GM12878 (cell line): ENCODE data around the gene TCN1. TPM values are rescaled to one million over a fixed set of nuclear protein-coding genes. Genes with fewer than 3 reads are reported as not detected.

ENCODE experiments used
- ATAC-seq: fragments of 200-7000 bp; cut with Tn5 transposase; 3 replicates; pipeline ENCODE4 v1.9.1; 2020; ENCODE audit warnings: mild to moderate bottlenecking, moderate library complexity
- BruUV-seq: library from RNA; stranded (reverse); fragments of 400-500 nt; replicated peaks from 2 replicates; lab custom pipeline; 2021; lab: Mats Ljungman, UMichigan
- CTCF ChIA-PET: fragments of 300-600 bp; sonication (Branson Sonifier 250); formaldehyde crosslinking; extraction: SDS; loops from one replicate; lab custom pipeline; 2021; ENCODE audit warnings: inconsistent platforms; lab: Yijun Ruan, JAX
- POLR2A ChIA-PET: fragments of 350-600 bp; formaldehyde crosslinking; extraction: SDS; loops from one replicate; lab custom pipeline; 2021; ENCODE audit warnings: inconsistent platforms; lab: Charles Lee
- RAD21 ChIA-PET: fragments of 300-600 bp; sonication (Branson Sonifier 250); formaldehyde crosslinking; loops from one replicate; lab custom pipeline; 2023; ENCODE audit warnings: antibody characterized with exemption; ENCODE audit not compliant: unreplicated experiment; lab: Charles Lee
- SMC1A ChIA-PET: fragments of 300-600 bp; sonication (Branson Sonifier 250); formaldehyde crosslinking; loops from one replicate; lab custom pipeline; 2023; ENCODE audit not compliant: unreplicated experiment, uncharacterized antibody; lab: Charles Lee
- DNase-seq: peaks from one replicate; pipeline ENCODE4 v3.0.0-alpha.2; 2011; ENCODE audit warnings: low read depth, low spot score
- FAIRE-seq: peaks from 3 replicates; lab custom pipeline; 2011; peaks lifted over from hg19 to GRCh38; lab: Jason Lieb, UNC
- H2AFZ ChIP-seq: 2 replicates; pipeline ENCODE4 v1.6.0; 2011; ENCODE audit warnings: low read depth, low read length, control low read depth; ENCODE audit not compliant: control insufficient read depth
- H3K27ac ChIP-seq: 2 replicates; pipeline ENCODE4 v1.5.1; 2011; ENCODE audit warnings: control low read depth; ENCODE audit not compliant: control insufficient read depth, insufficient read depth
- H3K27me3 ChIP-seq, 2 experiments: replicated peaks in 1 of 2; 2 replicates each; pipeline versions ENCODE4 v1.6.0 to v1.6.1; 2011; ENCODE audit warnings: low read length in 1 of 2; ENCODE audit not compliant: control insufficient read depth in 2 of 2, insufficient read depth in 2 of 2
- H3K36me3 ChIP-seq, 2 experiments: 2 replicates each; pipeline ENCODE4 v1.5.1; 2011; ENCODE audit warnings: low read length in 1 of 2; ENCODE audit not compliant: control insufficient read depth in 2 of 2, insufficient read depth in 2 of 2
- H3K4me1 ChIP-seq: 2 replicates; pipeline ENCODE4 v1.6.1; 2011; ENCODE audit warnings: mild to moderate bottlenecking, low read length, moderate library complexity, mixed read lengths; ENCODE audit not compliant: control insufficient read depth, insufficient read depth
- H3K4me2 ChIP-seq: 2 replicates; pipeline ENCODE4 v1.6.0; 2011; ENCODE audit warnings: control low read depth; ENCODE audit not compliant: control insufficient read depth, insufficient read depth
- H3K4me3 ChIP-seq: fragments of 200-600 bp; sonication (generic); 2 replicates; pipeline ENCODE4 v1.5.1; 2016
- H3K79me2 ChIP-seq: 2 replicates; pipeline ENCODE4 v1.6.0; 2011; ENCODE audit warnings: low read length; ENCODE audit not compliant: control insufficient read depth, insufficient read depth
- H3K9ac ChIP-seq: 2 replicates; pipeline ENCODE4 v1.8.0; 2011; ENCODE audit warnings: low read length, control low read depth, mixed read lengths; ENCODE audit not compliant: control insufficient read depth, insufficient read depth
- H3K9me3 ChIP-seq: replicated peaks from 3 replicates; pipeline ENCODE4 v1.5.1; 2011; ENCODE audit warnings: mild to moderate bottlenecking, low read length; ENCODE audit not compliant: control insufficient read depth, insufficient read depth
- H4K20me1 ChIP-seq: 2 replicates; pipeline ENCODE4 v1.6.0; 2011; ENCODE audit not compliant: control insufficient read depth, insufficient read depth
- EP300 ChIP-seq, 2 experiments: fragments of 150-350 bp in 1 of 2; IDR thresholded peaks; 2 replicates each; pipeline ENCODE4 v1.6.1; 2011 to 2012; ENCODE audit warnings: low read depth in 2 of 2, low read length in 2 of 2, borderline replicate concordance in 1 of 2, improper control_type of control experiment in 1 of 2, inconsistent platforms in 1 of 2; ENCODE audit not compliant: control insufficient read depth in 1 of 2
- HCFC1 ChIP-seq: fragments of 150-350 bp; IDR thresholded peaks from 2 replicates; pipeline ENCODE4 v1.6.1; 2014; ENCODE audit warnings: low read length
- JUNB ChIP-seq: IDR thresholded peaks from 2 replicates; pipeline ENCODE4 v1.6.1; 2016; ENCODE audit warnings: antibody characterized with exemption, mild to moderate bottlenecking
- KLF5 ChIP-seq: fragments of 450-650 bp; IDR thresholded peaks from 2 replicates; pipeline ENCODE4 v1.6.1; 2014; ENCODE audit warnings: mild to moderate bottlenecking; ENCODE audit not compliant: partially characterized antibody
- MEF2B ChIP-seq: fragments of 450-650 bp; IDR thresholded peaks from 2 replicates; pipeline ENCODE4 v1.6.1; 2018; ENCODE audit warnings: mild to moderate bottlenecking, moderate library complexity; ENCODE audit not compliant: partially characterized antibody, poor library complexity, severe bottlenecking
- PML ChIP-seq: IDR thresholded peaks from 2 replicates; pipeline ENCODE4 v1.6.1; 2012; ENCODE audit warnings: low read length, inconsistent platforms
- RAD21 ChIP-seq: IDR thresholded peaks from 2 replicates; pipeline ENCODE4 v1.6.1; 2011; ENCODE audit warnings: mild to moderate bottlenecking, low read depth, low read length, moderate library complexity; ENCODE audit not compliant: insufficient read depth
- SMAD5 ChIP-seq: IDR thresholded peaks from 2 replicates; pipeline ENCODE4 v1.6.1; 2016; ENCODE audit warnings: antibody characterized with exemption, low read depth
- SREBF1 ChIP-seq: IDR thresholded peaks from 2 replicates; pipeline ENCODE4 v1.6.1; 2012; ENCODE audit warnings: mild to moderate bottlenecking, low read length
- ZNF24 ChIP-seq: fragments of 450-650 bp; IDR thresholded peaks from 2 replicates; pipeline ENCODE4 v1.6.1; 2017; ENCODE audit warnings: antibody characterized with exemption, mild to moderate bottlenecking
- ZNF274 ChIP-seq: IDR thresholded peaks from one replicate; pipeline ENCODE4 v1.8.0; 2011; ENCODE audit not compliant: insufficient read length, insufficient read depth
- WGBS: methylation state at CpG from one replicate; pipeline ENCODE4 v1.1.6; 2016; ENCODE audit warnings: low lambda C conversion rate; ENCODE audit not compliant: insufficient replicate concordance, insufficient coverage; ENCODE audit errors: missing lambda C conversion rate; 5-methylcytosine and 5-hydroxymethylcytosine counted together
- in situ Hi-C: fragments of 300-500 bp; cut with MboI; formaldehyde crosslinking; loops from 9 replicates; pipeline ENCODE4 v1.14.3; 2018; ENCODE audit warnings: mixed read lengths
- intact Hi-C: fragments of 100-400 bp; cut with micrococcal nuclease; formaldehyde crosslinking; loops from one replicate; pipeline ENCODE4 v1.14.2; 2022; ENCODE audit not compliant: unreplicated experiment
- polyA plus RNA-seq, 11 experiments: library from polyadenylated mRNA; depleted of rRNA in 4 of 11; unstranded in 6 of 11; stranded (reverse) in 5 of 11; fragments of >200 nt; fragmentation: Nextera tagmentation in 4 of 11; fragmentation: Illumina TruSeq in 1 of 11; extraction: Ambion mirVana in 4 of 11; extraction: Trizol in 1 of 11; gene quantifications; 1 replicate in 1 of 11; 2 replicates in 10 of 11; pipeline versions ENCODE4 v1.2.1 to v1.2.3, GENCODE V29; 2011 to 2016; ENCODE audit warnings: inconsistent platforms in 2 of 11, missing spikeins in 2 of 11, low read depth in 1 of 11
- total RNA-seq, 4 experiments: library from RNA; depleted of rRNA in 3 of 4; stranded (reverse); fragments of >200 nt in 3 of 4; fragmentation: Illumina TruSeq in 1 of 4; extraction: Trizol in 1 of 4; gene quantifications; 2 replicates each; pipeline versions ENCODE4 v1.2.1 to v1.2.3, GENCODE V29; 2013 to 2021
- TF ChIP-seq, protein P1 (sequence below): fragments of 450-650 bp; IDR thresholded peaks from 2 replicates; pipeline ENCODE4 v1.6.1; 2017; ENCODE audit warnings: mild to moderate bottlenecking, low read depth, inconsistent platforms; ENCODE audit not compliant: poor library complexity, severe bottlenecking

Gene TCN1
- total and polyA plus RNA-seq, 10 of the 15 experiments (the other 5 are each of a cell fraction or from before 2014, with no cell fraction given), result not detected

DNA sequence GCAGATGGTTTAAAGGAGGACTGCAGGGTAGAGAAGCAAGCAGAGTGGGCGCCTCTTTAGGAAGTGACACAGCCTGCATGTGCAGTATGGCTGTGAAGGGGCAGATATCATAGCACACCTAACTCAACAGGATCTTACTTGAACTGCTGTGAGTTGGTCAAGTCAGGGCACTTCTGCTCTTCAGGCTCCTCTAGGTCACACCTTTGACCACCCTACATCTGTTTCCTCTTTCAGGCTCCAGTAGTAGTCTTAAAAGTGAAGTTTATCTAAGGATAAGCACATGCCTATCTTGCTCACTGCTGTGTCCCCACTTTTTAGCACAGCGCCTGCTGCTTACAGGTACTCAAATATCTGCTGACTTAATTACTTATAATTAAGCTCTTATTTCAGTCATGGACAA lies 62.2 kb downstream of the TCN1 start:
- no peaks in the 10 kb centered on the region for H3K9me3 ChIP-seq
- ChIA-PET CTCF (interaction anchor here (0.7 to 6.5 kb wide), 3 partner anchors 49 to 447 kb away, joined by 3 to 88 read pairs (median 4); partner anchors contain the start of gene STX3), SMC1A (interaction anchor here (1.7 kb wide), 1 partner anchor 266 kb away, joined by 4 read pairs; no protein-coding TSS in a partner anchor), POLR2A (no interaction called here), RAD21 (interaction anchor here (1.5 kb wide), 1 partner anchor 50 kb away, joined by 6 read pairs; the partner anchor contains the start of gene STX3)
- intact Hi-C loops (no loop called here), in situ Hi-C loops (loop anchor here (5.0 kb wide), 2 partner anchors 47 to 267 kb away; partner anchors contain the start of gene STX3)
- no peak for TF ChIP-seq SMAD5
- TF ChIP-seq RAD21, result no peak
- no peak for TF ChIP-seq KLF5
- TF ChIP-seq ZNF274, result no peak
- TF ChIP-seq MEF2B, result no peak
- no peak for TF ChIP-seq EP300 (IDR thresholded peaks at IDR 0.05; ENCODE audit: borderline replicate concordance in 1 of 2, control insufficient read depth in 1 of 2, low read depth in 2 of 2, low read length in 2 of 2)
- TF ChIP-seq SREBF1, result no peak
- TF ChIP-seq ZNF24, result no peak
- no peak for TF ChIP-seq JUNB
- no peak for TF ChIP-seq HCFC1
- TF ChIP-seq, protein P1, sequence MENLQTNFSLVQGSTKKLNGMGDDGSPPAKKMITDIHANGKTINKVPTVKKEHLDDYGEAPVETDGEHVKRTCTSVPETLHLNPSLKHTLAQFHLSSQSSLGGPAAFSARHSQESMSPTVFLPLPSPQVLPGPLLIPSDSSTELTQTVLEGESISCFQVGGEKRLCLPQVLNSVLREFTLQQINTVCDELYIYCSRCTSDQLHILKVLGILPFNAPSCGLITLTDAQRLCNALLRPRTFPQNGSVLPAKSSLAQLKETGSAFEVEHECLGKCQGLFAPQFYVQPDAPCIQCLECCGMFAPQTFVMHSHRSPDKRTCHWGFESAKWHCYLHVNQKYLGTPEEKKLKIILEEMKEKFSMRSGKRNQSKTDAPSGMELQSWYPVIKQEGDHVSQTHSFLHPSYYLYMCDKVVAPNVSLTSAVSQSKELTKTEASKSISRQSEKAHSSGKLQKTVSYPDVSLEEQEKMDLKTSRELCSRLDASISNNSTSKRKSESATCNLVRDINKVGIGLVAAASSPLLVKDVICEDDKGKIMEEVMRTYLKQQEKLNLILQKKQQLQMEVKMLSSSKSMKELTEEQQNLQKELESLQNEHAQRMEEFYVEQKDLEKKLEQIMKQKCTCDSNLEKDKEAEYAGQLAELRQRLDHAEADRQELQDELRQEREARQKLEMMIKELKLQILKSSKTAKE, result no peak
- TF ChIP-seq PML, result no peak
- no peak overlapping the region for H3K4me2 ChIP-seq
- no peaks in the 10 kb centered on the region for H3K79me2 ChIP-seq
- BruUV-seq, result no TSS peak
- 71% methylated on average over 2 of the region's 2 CpGs for WGBS
- H3K9ac ChIP-seq, result no peak overlapping the region
- no peak overlapping the region for H3K27ac ChIP-seq
- FAIRE-seq, result no peak
- no peaks in the 10 kb centered on the region for H4K20me1 ChIP-seq
- no peak; the same call in 2 of the 3 replicates for ATAC-seq
- no peaks in the 10 kb centered on the region for H3K4me1 ChIP-seq
- no peak for DNase-seq
- H3K36me3 ChIP-seq, result peaks cover 1 to 16% of the 10 kb centered on the region in 2 experiments
- no peaks in the 10 kb centered on the region for H3K27me3 ChIP-seq
- H3K4me3 ChIP-seq, result no peak overlapping the region
- no peak overlapping the region for H2AFZ ChIP-seq

Other genes starting within 250 kb of the TCN1 start
Only the 7 nearest of the 12 such genes appear.
- gene STX3, start 111.1 kb downstream of the TCN1 start, total RNA-seq (2014; rRNA removed), result 0.90 and 1.0 TPM in 2 replicates
- 1.3 and 1.7 TPM in 2 replicates for gene STX3, start 111.1 kb downstream of the TCN1 start, total RNA-seq (2014; rRNA removed; fragmentation: Illumina TruSeq; extraction: Trizol)
- 0.77 and 1.5 TPM in 2 replicates for gene STX3, start 111.1 kb downstream of the TCN1 start, total RNA-seq (2021)
- gene STX3, start 111.1 kb downstream of the TCN1 start, polyA plus RNA-seq (2011; rRNA removed), result 2.5 and 3.3 TPM in 2 replicates
- 1.3 and 1.4 TPM in 2 replicates for gene STX3, start 111.1 kb downstream of the TCN1 start, polyA plus RNA-seq (2014; fragmentation: Illumina TruSeq; extraction: Trizol)
- gene STX3, start 111.1 kb downstream of the TCN1 start, polyA plus RNA-seq (2014; fragmentation: Nextera tagmentation; extraction: Ambion mirVana), result under 1 TPM; 0.11 to 0.35 TPM
- gene STX3, start 111.1 kb downstream of the TCN1 start, polyA plus RNA-seq (2014; rRNA removed), result 0.93 and 1.8 TPM in 2 replicates
- under 1 TPM; 0.83 to 0.87 TPM for gene STX3, start 111.1 kb downstream of the TCN1 start, polyA plus RNA-seq (2016; fragmentation: Nextera tagmentation; extraction: Ambion mirVana)
- 111 and 117 TPM in 2 replicates for gene MRPL16, start 55.7 kb downstream of the TCN1 start, total RNA-seq (2014; rRNA removed)
- 80.9 and 88.9 TPM in 2 replicates for gene MRPL16, start 55.7 kb downstream of the TCN1 start, total RNA-seq (2014; rRNA removed; fragmentation: Illumina TruSeq; extraction: Trizol)
- gene MRPL16, start 55.7 kb downstream of the TCN1 start, total RNA-seq (2021), result 91.0 and 96.6 TPM in 2 replicates
- 93.3 and 100 TPM in 2 replicates for gene MRPL16, start 55.7 kb downstream of the TCN1 start, polyA plus RNA-seq (2011; rRNA removed)
- gene MRPL16, start 55.7 kb downstream of the TCN1 start, polyA plus RNA-seq (2014; fragmentation: Illumina TruSeq; extraction: Trizol), result 111 and 115 TPM in 2 replicates
- gene MRPL16, start 55.7 kb downstream of the TCN1 start, polyA plus RNA-seq (2014; fragmentation: Nextera tagmentation; extraction: Ambion mirVana), result 10 to 100 TPM; 38.2 to 75.0 TPM
- gene MRPL16, start 55.7 kb downstream of the TCN1 start, polyA plus RNA-seq (2014; rRNA removed), result 120 and 125 TPM in 2 replicates
- 100 to 1,000 TPM; 167 TPM for gene MRPL16, start 55.7 kb downstream of the TCN1 start, polyA plus RNA-seq (2016; fragmentation: Nextera tagmentation; extraction: Ambion mirVana)
- gene CBLIF, start 21.0 kb downstream of the TCN1 start, total RNA-seq (2014; rRNA removed), result not detected in 2 replicates
- not detected in 2 replicates for gene CBLIF, start 21.0 kb downstream of the TCN1 start, total RNA-seq (2014; rRNA removed; fragmentation: Illumina TruSeq; extraction: Trizol)
- gene CBLIF, start 21.0 kb downstream of the TCN1 start, total RNA-seq (2021), result not detected in 2 replicates
- gene CBLIF, start 21.0 kb downstream of the TCN1 start, polyA plus RNA-seq (2011; rRNA removed), result not detected in 2 replicates
- gene CBLIF, start 21.0 kb downstream of the TCN1 start, polyA plus RNA-seq (2014; fragmentation: Illumina TruSeq; extraction: Trizol), result not detected in 2 replicates
- gene CBLIF, start 21.0 kb downstream of the TCN1 start, polyA plus RNA-seq (2014; fragmentation: Nextera tagmentation; extraction: Ambion mirVana), result not detected
- not detected in 2 replicates for gene CBLIF, start 21.0 kb downstream of the TCN1 start, polyA plus RNA-seq (2014; rRNA removed)
- gene CBLIF, start 21.0 kb downstream of the TCN1 start, polyA plus RNA-seq (2016; fragmentation: Nextera tagmentation; extraction: Ambion mirVana), result not detected
- gene OOSP3, start 12.3 kb upstream of the TCN1 start, total RNA-seq (2014; rRNA removed), result not detected in 2 replicates
- gene OOSP3, start 12.3 kb upstream of the TCN1 start, total RNA-seq (2014; rRNA removed; fragmentation: Illumina TruSeq; extraction: Trizol), result not detected in 2 replicates
- not detected in 2 replicates for gene OOSP3, start 12.3 kb upstream of the TCN1 start, total RNA-seq (2021)
- not detected in 2 replicates for gene OOSP3, start 12.3 kb upstream of the TCN1 start, polyA plus RNA-seq (2011; rRNA removed)
- not detected in 2 replicates for gene OOSP3, start 12.3 kb upstream of the TCN1 start, polyA plus RNA-seq (2014; fragmentation: Illumina TruSeq; extraction: Trizol)
- under 1 TPM in 1 of 2 experiments, not detected in 1; 0.07 TPM for gene OOSP3, start 12.3 kb upstream of the TCN1 start, polyA plus RNA-seq (2014; fragmentation: Nextera tagmentation; extraction: Ambion mirVana)
- not detected in 2 replicates for gene OOSP3, start 12.3 kb upstream of the TCN1 start, polyA plus RNA-seq (2014; rRNA removed)
- gene OOSP3, start 12.3 kb upstream of the TCN1 start, polyA plus RNA-seq (2016; fragmentation: Nextera tagmentation; extraction: Ambion mirVana), result not detected
- not detected in 2 replicates for gene OOSP1, start 71.9 kb upstream of the TCN1 start, total RNA-seq (2014; rRNA removed)
- gene OOSP1, start 71.9 kb upstream of the TCN1 start, total RNA-seq (2014; rRNA removed; fragmentation: Illumina TruSeq; extraction: Trizol), result not detected in 2 replicates
- gene OOSP1, start 71.9 kb upstream of the TCN1 start, total RNA-seq (2021), result not detected in 2 replicates
- gene OOSP1, start 71.9 kb upstream of the TCN1 start, polyA plus RNA-seq (2011; rRNA removed), result not detected in 2 replicates
- not detected in 2 replicates for gene OOSP1, start 71.9 kb upstream of the TCN1 start, polyA plus RNA-seq (2014; fragmentation: Illumina TruSeq; extraction: Trizol)
- not detected for gene OOSP1, start 71.9 kb upstream of the TCN1 start, polyA plus RNA-seq (2014; fragmentation: Nextera tagmentation; extraction: Ambion mirVana)
- not detected in 2 replicates for gene OOSP1, start 71.9 kb upstream of the TCN1 start, polyA plus RNA-seq (2014; rRNA removed)
- not detected for gene OOSP1, start 71.9 kb upstream of the TCN1 start, polyA plus RNA-seq (2016; fragmentation: Nextera tagmentation; extraction: Ambion mirVana)
- gene OOSP4A, start 97.5 kb upstream of the TCN1 start, total RNA-seq (2014; rRNA removed), result not detected in 2 replicates
- gene OOSP4A, start 97.5 kb upstream of the TCN1 start, total RNA-seq (2014; rRNA removed; fragmentation: Illumina TruSeq; extraction: Trizol), result not detected in 2 replicates
- not detected in 2 replicates for gene OOSP4A, start 97.5 kb upstream of the TCN1 start, total RNA-seq (2021)
- gene OOSP4A, start 97.5 kb upstream of the TCN1 start, polyA plus RNA-seq (2011; rRNA removed), result not detected in 2 replicates
- gene OOSP4A, start 97.5 kb upstream of the TCN1 start, polyA plus RNA-seq (2014; fragmentation: Illumina TruSeq; extraction: Trizol), result not detected in 2 replicates
- not detected for gene OOSP4A, start 97.5 kb upstream of the TCN1 start, polyA plus RNA-seq (2014; fragmentation: Nextera tagmentation; extraction: Ambion mirVana)
- not detected in 2 replicates for gene OOSP4A, start 97.5 kb upstream of the TCN1 start, polyA plus RNA-seq (2014; rRNA removed)
- not detected for gene OOSP4A, start 97.5 kb upstream of the TCN1 start, polyA plus RNA-seq (2016; fragmentation: Nextera tagmentation; extraction: Ambion mirVana)
- not detected in 2 replicates for gene OOSP4B, start 150.7 kb upstream of the TCN1 start, total RNA-seq (2014; rRNA removed)
- gene OOSP4B, start 150.7 kb upstream of the TCN1 start, total RNA-seq (2014; rRNA removed; fragmentation: Illumina TruSeq; extraction: Trizol), result not detected in 2 replicates
- not detected in 2 replicates for gene OOSP4B, start 150.7 kb upstream of the TCN1 start, total RNA-seq (2021)
- not detected in 2 replicates for gene OOSP4B, start 150.7 kb upstream of the TCN1 start, polyA plus RNA-seq (2011; rRNA removed)
- gene OOSP4B, start 150.7 kb upstream of the TCN1 start, polyA plus RNA-seq (2014; fragmentation: Illumina TruSeq; extraction: Trizol), result not detected in 2 replicates
- gene OOSP4B, start 150.7 kb upstream of the TCN1 start, polyA plus RNA-seq (2014; fragmentation: Nextera tagmentation; extraction: Ambion mirVana), result not detected
- gene OOSP4B, start 150.7 kb upstream of the TCN1 start, polyA plus RNA-seq (2014; rRNA removed), result not detected in 2 replicates
- not detected for gene OOSP4B, start 150.7 kb upstream of the TCN1 start, polyA plus RNA-seq (2016; fragmentation: Nextera tagmentation; extraction: Ambion mirVana)